T-cell (primary cell): ENCODE data around the gene NT5DC1. TPM values are rescaled to one million over a fixed set of nuclear protein-coding genes. Genes with fewer than 3 reads are reported as not detected.

Experiments
- ATAC-seq, 4 experiments: fragments of 200-7000 bp in 3 of 4; fragments of 150-1000 bp in 1 of 4; cut with Tn5 transposase; replicated peaks in 1 of 4; 1 replicate in 3 of 4; 2 replicates in 1 of 4; pipeline ENCODE4 v1.10.0; 2021; ENCODE audit warnings: moderate library complexity in 3 of 4, mild to moderate bottlenecking in 2 of 4, moderate number of reproducible peaks in 1 of 4
- CTCF ChIA-PET, 2 donors: fragments of 300-600 bp; sonication (Branson Sonifier 250); formaldehyde crosslinking; loops; one replicate each; lab custom pipeline; 2022; ENCODE audit warnings: antibody characterized with exemption in 2 of 2; lab: Charles Lee
- POLR2A ChIA-PET, 2 donors: fragments of 300-600 bp; sonication (Branson Sonifier 250); formaldehyde crosslinking; loops; one replicate each; lab custom pipeline; 2022; ENCODE audit warnings: antibody characterized with exemption in 2 of 2; lab: Charles Lee
- DNase-seq, 35 experiments: peaks; one replicate each; pipeline versions ENCODE4 v3.0.0 to v3.0.0-alpha.2; 2013 to 2023
- H3K27ac ChIP-seq: one replicate; pipeline ENCODE4 v1.5.1; 2013; ENCODE audit warnings: low read length
- H3K27me3 ChIP-seq, 2 experiments: replicated peaks in 1 of 2; 1 replicate in 1 of 2; 2 replicates in 1 of 2; pipeline versions ENCODE4 v1.6.1 to v1.7.0; 2013; ENCODE audit warnings: low read length in 1 of 2, mixed read lengths in 1 of 2; ENCODE audit not compliant: control insufficient read depth in 2 of 2, insufficient read depth in 2 of 2; ENCODE audit errors: extremely low read depth in 1 of 2
- H3K36me3 ChIP-seq, 2 donors: 1 replicate in 1 of 2; 2 replicates in 1 of 2; pipeline versions ENCODE4 v1.6.1 to v1.7.0; 2013; ENCODE audit warnings: low read length in 1 of 2; ENCODE audit not compliant: control insufficient read depth in 2 of 2, insufficient read depth in 1 of 2; ENCODE audit errors: extremely low read depth in 1 of 2
- H3K4me1 ChIP-seq, 2 experiments: 1 replicate in 1 of 2; 2 replicates in 1 of 2; pipeline versions ENCODE4 v1.6.1 to v1.7.0; 2013; ENCODE audit warnings: low read length in 2 of 2, mixed read lengths in 1 of 2; ENCODE audit not compliant: insufficient read depth in 2 of 2, control insufficient read depth in 1 of 2; ENCODE audit errors: extremely low read depth in 1 of 2
- H3K4me3 ChIP-seq, 2 donors: 1 replicate in 1 of 2; 2 replicates in 1 of 2; pipeline versions ENCODE4 v1.5.1 to v1.7.0; 2013; ENCODE audit warnings: mild to moderate bottlenecking in 2 of 2, low read length in 1 of 2, moderate library complexity in 1 of 2; ENCODE audit not compliant: control insufficient read depth in 1 of 2; ENCODE audit errors: extremely low read depth in 1 of 2
- H3K9me3 ChIP-seq: 2 replicates; pipeline ENCODE4 v1.7.0; 2013
- H3K27ac Mint-ChIP-seq, 2 donors: one replicate each; pipeline ENCODE4 v1.8.0; 2020 to 2021; ENCODE audit warnings: mild to moderate bottlenecking in 2 of 2, mixed read lengths in 2 of 2
- H3K27me3 Mint-ChIP-seq, 2 donors: one replicate each; pipeline ENCODE4 v1.8.0; 2021 to 2022; ENCODE audit warnings: mixed read lengths in 2 of 2
- H3K36me3 Mint-ChIP-seq: one replicate; pipeline ENCODE4 v1.8.0; 2021; ENCODE audit warnings: mixed read lengths
- H3K4me1 Mint-ChIP-seq, 3 donors: one replicate each; pipeline ENCODE4 v1.8.0; 2020 to 2022; ENCODE audit warnings: mixed read lengths in 3 of 3, mild to moderate bottlenecking in 1 of 3
- H3K4me3 Mint-ChIP-seq, 3 donors: one replicate each; pipeline ENCODE4 v1.8.0; 2020 to 2022; ENCODE audit warnings: mild to moderate bottlenecking in 3 of 3, mixed read lengths in 3 of 3, moderate library complexity in 3 of 3
- H3K9me3 Mint-ChIP-seq, 3 donors: one replicate each; pipeline ENCODE4 v1.8.0; 2020 to 2022; ENCODE audit warnings: mixed read lengths in 3 of 3
- WGBS: methylation state at CpG from one replicate; pipeline ENCODE4 v1.1.5; 2013; ENCODE audit warnings: missing lambda C conversion rate; ENCODE audit not compliant: insufficient coverage; 5-methylcytosine and 5-hydroxymethylcytosine counted together
- total RNA-seq, 35 experiments: library from RNA in 6 of 35; stranded (reverse) in 6 of 35; fragments of 120-200 nt in 1 of 35; gene quantifications; one replicate each; pipeline versions ENCODE4 v1.2.1 to v1.2.4 and lab custom pipeline; 2013 to 2026

The NT5DC1 gene
- total RNA-seq, 5 donors from 2014 or later (not counting 1 experiment from before 2014, with no cell fraction given) = 33.8 to 47.3 (median 38.1) TPM

DNA sequence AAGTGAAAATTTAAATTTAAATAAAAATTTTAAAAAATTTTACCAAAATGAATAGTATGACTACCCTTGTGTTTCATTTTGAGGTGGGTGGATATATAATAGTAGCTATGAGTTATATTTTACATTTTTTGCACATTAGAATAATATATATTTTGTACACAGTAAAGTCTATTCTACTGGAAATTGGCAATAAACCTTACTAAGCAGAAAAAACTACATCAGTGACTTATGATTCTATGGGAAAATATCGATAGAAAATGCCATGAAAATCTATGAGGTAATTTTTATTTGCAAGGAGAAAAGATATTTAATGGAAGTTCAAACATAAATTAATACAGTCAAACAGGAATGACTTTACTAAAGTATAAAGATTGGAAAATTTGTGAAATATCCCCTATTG lies 156.0 kb downstream of the NT5DC1 start:
- H3K27ac ChIP-seq = no peak overlapping the region
- ATAC-seq (no peak), DNase-seq (no peak)
- H3K4me3 ChIP-seq = no peak overlapping the region
- Mint-ChIP-seq H3K4me1 (peaks cover 16 to 26% (median 20%) of the 10 kb centered on the region in 3 donors), H3K9me3 (no peaks in the 10 kb centered on the region), H3K27ac (no peak overlapping the region), H3K36me3 (peaks cover 20% of the 10 kb centered on the region), H3K27me3 (no peaks in the 10 kb centered on the region), H3K4me3 (no peak overlapping the region)
- WGBS = no CpG with 5 or more reads among the region's 1 CpG
- no peaks in the 10 kb centered on the region for H3K36me3 ChIP-seq
- POLR2A ChIA-PET = interaction anchor here in 1 of 2 donors (1.0 kb wide), 1 partner anchor 11 kb away, joined by 6 read pairs; no protein-coding TSS in a partner anchor
- H3K9me3 ChIP-seq = no peaks in the 10 kb centered on the region
- H3K27me3 ChIP-seq = no peaks in the 10 kb centered on the region
- peaks cover 17 to 19% of the 10 kb centered on the region in 2 experiments for H3K4me1 ChIP-seq
- CTCF ChIA-PET = interaction anchor here (1.0 to 3.9 kb wide), 2 partner anchors 11 kb away, joined by 3 to 37 read pairs; no protein-coding TSS in a partner anchor

DNA sequence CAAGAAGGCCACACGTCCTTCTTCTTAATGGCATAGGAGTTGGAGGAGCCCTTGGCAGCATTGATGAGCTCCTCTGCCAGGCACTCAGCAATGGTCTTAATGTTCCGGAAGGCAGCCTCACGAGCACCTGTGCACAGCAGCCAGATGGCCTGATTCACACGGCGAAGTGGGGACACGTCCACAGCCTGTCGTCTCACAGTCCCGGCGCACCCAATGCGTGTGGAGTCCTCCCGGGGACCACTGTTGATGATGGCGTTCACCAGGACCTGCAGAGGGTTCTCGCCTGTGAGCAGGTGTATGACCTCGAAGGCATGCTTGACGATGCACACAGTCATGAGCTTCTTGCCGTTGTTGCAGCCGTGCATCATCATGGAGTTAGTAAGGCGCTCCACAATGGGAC lies 157.9 kb downstream of the NT5DC1 start:
- DNase-seq = no peak
- POLR2A ChIA-PET = interaction anchor here in 1 of 2 donors (0.6 to 0.9 kb wide), 2 partner anchors 10 to 135 kb away, joined by 3 read pairs; no protein-coding TSS in a partner anchor
- Mint-ChIP-seq H3K27me3 (no peaks in the 10 kb centered on the region), H3K36me3 (peaks cover 38% of the 10 kb centered on the region), H3K4me3 (no peak overlapping the region), H3K9me3 (peaks cover 8 to 15% (median 12%) of the 10 kb centered on the region in 3 donors), H3K27ac (no peak overlapping the region), H3K4me1 (peaks cover 26 to 38% (median 27%) of the 10 kb centered on the region in 3 donors)
- no peak overlapping the region for H3K4me3 ChIP-seq
- ATAC-seq = no peak
- H3K9me3 ChIP-seq = no peaks in the 10 kb centered on the region
- peaks cover 0 to 6% of the 10 kb centered on the region in 2 experiments for H3K4me1 ChIP-seq
- 98% methylated on average over 18 of the region's 18 CpGs for WGBS
- no peaks in the 10 kb centered on the region for H3K27me3 ChIP-seq
- no peaks in the 10 kb centered on the region for H3K36me3 ChIP-seq
- CTCF ChIA-PET = no interaction called here
- H3K27ac ChIP-seq = no peak overlapping the region

DNA sequence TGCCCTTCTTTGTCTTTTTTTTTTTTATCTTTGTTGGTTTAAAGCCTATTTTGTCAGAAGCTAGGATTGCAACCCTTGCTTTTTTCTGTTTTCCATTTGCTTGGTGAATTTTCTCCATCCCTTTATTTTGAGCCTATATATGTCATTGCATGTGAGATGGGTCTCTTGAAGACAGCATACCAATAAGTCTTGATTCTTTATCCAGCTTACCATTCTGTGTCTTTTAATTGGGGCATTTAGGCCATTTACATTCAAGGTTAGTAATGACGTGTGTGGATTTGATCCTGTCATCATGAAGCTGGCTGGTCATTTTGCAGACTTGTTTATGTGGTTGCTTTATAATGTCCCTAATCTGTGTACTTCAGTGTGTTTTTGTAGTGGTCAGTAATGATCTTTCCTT lies 162.7 kb downstream of the NT5DC1 start:
- Histone ChIP-seq H3K4me1 (no peaks in the 10 kb centered on the region), H3K9me3 (no peaks in the 10 kb centered on the region), H3K4me3 (no peak overlapping the region), H3K27me3 (no peaks in the 10 kb centered on the region), H3K36me3 (peaks cover 0 to 13% of the 10 kb centered on the region in 2 donors), H3K27ac (no peak overlapping the region)
- 80% methylated on average over 1 of the region's 1 CpG for WGBS
- H3K27ac Mint-ChIP-seq = no peak overlapping the region
- CTCF ChIA-PET = interaction anchor here in 1 of 2 donors (0.6 kb wide), 1 partner anchor 304 kb away, joined by 4 read pairs; no protein-coding TSS in a partner anchor
- POLR2A ChIA-PET = interaction anchor here (0.6 to 0.7 kb wide), 2 partner anchors 45 to 375 kb away, joined by 3 to 5 read pairs; no protein-coding TSS in a partner anchor
- no peak overlapping the region for H3K4me3 Mint-ChIP-seq
- H3K4me1 Mint-ChIP-seq = peaks cover 29 to 48% (median 37%) of the 10 kb centered on the region in 3 donors
- ATAC-seq = no peak
- no peaks in the 10 kb centered on the region for H3K27me3 Mint-ChIP-seq
- DNase-seq = no peak
- peaks cover 57% of the 10 kb centered on the region for H3K36me3 Mint-ChIP-seq
- H3K9me3 Mint-ChIP-seq = peaks cover 8 to 24% (median 17%) of the 10 kb centered on the region in 3 donors

DNA sequence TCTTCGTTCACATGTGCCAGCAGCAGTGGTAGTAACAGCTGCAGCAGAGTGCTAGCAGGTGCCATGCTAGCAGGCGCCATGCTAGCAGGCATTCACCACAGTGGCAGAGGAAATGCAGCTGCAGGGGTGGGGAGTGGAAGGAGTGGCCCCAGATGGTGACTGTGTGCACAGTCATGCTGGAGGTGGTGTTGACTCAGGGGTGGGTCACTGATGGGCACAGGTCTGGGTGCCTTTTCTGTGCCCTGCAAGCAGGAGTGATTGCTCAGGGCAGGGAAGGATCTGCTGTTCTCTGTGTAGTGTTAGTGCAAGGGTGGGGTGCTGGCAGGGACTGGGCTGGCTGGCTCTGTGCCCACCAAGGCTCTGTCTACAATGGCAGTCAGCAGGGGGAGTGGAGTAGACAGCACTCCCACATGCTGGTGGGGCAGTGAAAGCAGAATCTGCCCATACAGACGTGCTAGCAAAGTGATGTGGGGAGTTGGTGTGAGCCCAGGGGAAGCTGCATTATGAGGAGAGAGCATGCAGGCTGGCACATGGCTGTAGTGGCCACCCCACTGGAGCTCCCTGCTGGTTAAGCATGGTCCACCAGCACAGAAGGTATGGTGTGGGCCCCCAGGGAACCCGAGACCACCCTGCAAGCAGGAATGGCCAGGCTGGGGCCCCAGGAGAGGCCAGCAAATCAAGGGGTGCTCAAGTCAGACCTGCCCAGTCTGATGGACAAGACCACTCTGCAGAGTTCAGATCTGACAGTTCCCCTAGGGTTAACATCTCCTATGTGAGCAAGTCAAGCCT lies 164.6 kb downstream of the NT5DC1 start:
- Mint-ChIP-seq H3K4me1 (peaks cover 29 to 55% (median 36%) of the 10 kb centered on the region in 3 donors), H3K27me3 (no peaks in the 10 kb centered on the region), H3K4me3 (no peak overlapping the region), H3K9me3 (peaks cover 8 to 24% (median 17%) of the 10 kb centered on the region in 3 donors), H3K27ac (no peak overlapping the region), H3K36me3 (peaks cover 49% of the 10 kb centered on the region)
- Histone ChIP-seq H3K27me3 (no peaks in the 10 kb centered on the region), H3K4me1 (no peaks in the 10 kb centered on the region), H3K4me3 (no peak overlapping the region), H3K27ac (no peak overlapping the region), H3K36me3 (peaks cover 0 to 13% of the 10 kb centered on the region in 2 donors), H3K9me3 (no peaks in the 10 kb centered on the region)
- CTCF ChIA-PET = interaction anchor here (0.5 to 1.3 kb wide), 2 partner anchors 12 to 119 kb away, joined by 3 read pairs; partner anchors contain the start of gene TSPYL4 (in 1 of the 2)
- POLR2A ChIA-PET = no interaction called here
- ATAC-seq (peak in 1 of 4 experiments; percentile 18), DNase-seq (no peak)
- WGBS = 88% methylated on average over 4 of the region's 4 CpGs

DNA sequence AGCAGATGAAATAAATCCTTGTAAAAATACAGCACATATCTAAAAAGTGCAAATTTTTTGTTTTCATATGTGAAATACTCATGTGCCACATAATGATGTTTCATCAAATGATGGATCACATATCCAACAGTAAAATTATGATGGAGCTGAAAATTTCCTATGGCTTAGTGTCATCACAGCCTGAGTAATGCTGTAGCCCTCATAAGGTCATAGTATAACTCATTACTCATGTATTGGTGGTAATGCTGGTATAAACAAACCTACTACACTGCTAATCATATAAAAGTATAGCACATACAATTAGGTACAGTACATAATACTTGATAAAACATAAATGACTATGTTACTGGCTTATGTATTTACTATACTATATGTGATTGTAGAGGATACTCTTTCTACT lies 166.2 kb downstream of the NT5DC1 start:
- H3K36me3 Mint-ChIP-seq = peaks cover 43% of the 10 kb centered on the region
- Histone ChIP-seq H3K9me3 (no peaks in the 10 kb centered on the region), H3K36me3 (peaks cover 5 to 13% of the 10 kb centered on the region in 2 donors), H3K27ac (no peak overlapping the region), H3K4me3 (no peak overlapping the region), H3K4me1 (no peaks in the 10 kb centered on the region), H3K27me3 (no peaks in the 10 kb centered on the region)
- H3K4me1 Mint-ChIP-seq = peaks cover 23 to 52% (median 27%) of the 10 kb centered on the region in 3 donors
- ATAC-seq (no peak), DNase-seq (no peak)
- ChIA-PET CTCF (interaction anchor here (0.6 to 5.3 kb wide), 7 partner anchors 11 to 268 kb away, joined by 3 to 62 read pairs (median 6); partner anchors contain the start of genes TSPYL1 (in 1 of the 2) and TSPYL4 (in 1 of the 2)), POLR2A (interaction anchor here (1.0 to 1.6 kb wide), 3 partner anchors 13 to 22 kb away, joined by 3 to 12 read pairs (median 3); partner anchors contain the start of genes TSPYL1 (in 1 of the 2) and TSPYL4 (in 1 of the 2))
- H3K27ac Mint-ChIP-seq = no peak overlapping the region
- H3K9me3 Mint-ChIP-seq = peaks cover 8 to 24% (median 17%) of the 10 kb centered on the region in 3 donors
- no peaks in the 10 kb centered on the region for H3K27me3 Mint-ChIP-seq
- H3K4me3 Mint-ChIP-seq = no peak overlapping the region
